GM19035 (cell line): ENCODE data around the gene PMEPA1.

Experiments used
- ATAC-seq: cut with Tn5 transposase; IDR thresholded peaks from one replicate; pipeline ENCODE4 v1.9.1; 2021; ENCODE audit not compliant: unreplicated experiment

PMEPA1 gene

GRCh38 chr20:57663241-57663640 is 46.6 kb downstream of the PMEPA1 start:
- ATAC-seq = no peak

DNA sequence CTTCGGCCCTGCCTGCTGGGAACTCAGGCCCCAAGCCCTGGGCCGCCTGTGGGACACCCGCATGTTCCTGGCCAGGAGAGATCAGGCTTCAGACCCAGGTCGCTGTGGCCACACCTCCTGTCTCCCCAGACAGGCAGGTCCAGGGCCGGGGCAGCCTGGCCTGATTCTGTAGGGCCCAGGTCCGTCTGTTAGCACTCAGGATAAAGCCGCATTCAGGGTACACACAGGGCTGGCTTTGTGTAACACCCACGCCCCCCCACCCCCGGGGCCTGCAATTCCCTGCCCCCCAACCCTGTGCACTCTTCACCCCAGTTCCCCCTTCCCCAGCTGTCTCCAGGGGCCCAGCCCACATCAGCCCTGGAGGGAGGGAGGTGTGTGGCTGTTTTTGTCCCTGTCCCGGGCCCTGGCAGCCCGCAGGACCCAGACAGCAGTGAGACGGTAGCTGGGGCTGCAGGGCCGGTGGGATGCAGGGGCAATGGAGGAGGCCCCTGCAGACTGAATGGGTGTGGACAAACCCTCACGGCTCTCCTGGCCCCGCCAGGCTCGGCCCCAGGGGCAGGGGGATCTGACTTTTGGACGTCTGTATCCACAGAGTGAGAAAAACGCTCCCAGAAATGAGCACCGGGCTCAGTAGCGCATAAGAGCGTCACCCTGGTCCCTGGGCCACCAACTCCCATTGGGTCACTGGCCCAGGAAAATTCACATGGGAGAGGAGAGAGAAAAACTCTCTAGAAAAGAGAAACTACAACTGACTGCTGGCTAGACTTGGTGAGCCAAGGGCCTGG is 47.2 kb downstream of the PMEPA1 start:
- ATAC-seq = no peak

DNA sequence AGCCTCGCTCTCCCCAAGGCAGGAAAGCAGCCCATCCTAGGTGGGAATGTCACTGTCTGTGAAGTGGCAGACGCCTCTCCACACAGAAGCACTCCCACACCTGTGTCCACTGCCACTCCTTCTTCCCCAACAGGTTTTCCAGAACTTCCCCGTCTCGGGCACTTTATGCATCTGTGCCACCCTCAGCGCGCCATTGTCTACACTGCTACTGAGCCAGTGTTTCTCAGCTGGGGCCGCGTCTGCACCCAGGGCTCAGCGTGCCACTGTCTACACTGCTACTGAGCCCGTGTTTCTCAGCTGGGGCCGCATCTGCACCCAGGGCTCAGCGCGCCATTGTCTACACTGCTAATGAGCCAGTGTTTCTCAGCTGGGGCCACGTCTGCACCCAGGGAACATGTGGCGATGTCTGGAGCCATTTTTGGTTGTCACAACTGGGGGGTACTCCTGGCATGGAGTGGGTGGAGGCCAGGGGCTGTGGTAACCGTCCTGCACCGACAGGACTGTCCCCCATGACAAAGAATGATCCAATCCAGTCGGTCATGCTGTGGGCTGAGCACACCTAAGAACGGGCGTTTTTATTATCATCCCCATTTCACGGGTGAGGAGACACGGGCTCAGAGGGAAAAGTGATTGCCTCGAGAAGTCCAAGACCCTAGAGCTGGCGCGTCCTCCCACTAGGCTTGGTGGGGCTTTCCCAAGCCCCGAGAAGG is 47.9 kb downstream of the PMEPA1 start:
- no peak for ATAC-seq

DNA sequence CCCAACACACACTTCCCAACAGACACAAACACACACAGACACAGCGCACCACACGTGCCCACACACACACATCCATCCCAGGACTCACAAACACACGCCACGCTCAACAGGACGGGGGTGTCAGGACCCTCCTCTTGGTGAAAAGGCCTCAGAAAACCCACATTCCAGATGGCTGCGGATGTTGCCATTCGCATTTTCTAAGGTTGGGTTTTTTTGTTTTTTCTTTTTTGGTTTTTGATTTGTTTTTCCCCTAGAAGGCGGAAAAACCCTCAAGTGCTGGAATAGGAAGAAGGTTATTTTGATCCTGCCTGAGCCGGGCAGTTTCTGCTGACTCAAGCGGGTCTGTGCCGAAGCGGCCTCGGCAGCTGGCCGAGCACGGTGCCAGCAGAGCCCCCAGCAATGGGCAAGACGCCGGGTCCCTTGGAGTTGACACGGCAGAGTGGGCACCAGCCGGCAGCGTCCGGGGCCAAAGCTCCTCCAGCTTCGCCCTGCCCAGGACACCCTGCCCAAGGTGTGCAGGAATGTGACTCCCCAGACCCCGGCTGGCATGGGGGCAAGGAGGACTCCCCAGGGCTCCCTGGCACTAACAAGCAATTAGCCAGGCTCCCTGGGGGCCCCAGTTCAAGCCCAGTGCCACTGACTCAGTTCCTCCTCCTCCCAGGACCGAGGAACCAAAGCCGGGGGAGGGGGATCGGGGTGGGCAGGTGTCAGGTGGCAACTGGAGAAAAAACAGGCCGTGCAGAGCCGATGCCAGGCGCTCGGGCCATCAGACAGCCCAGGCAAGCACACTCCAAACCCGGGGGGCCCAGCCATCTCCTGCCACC is 48.7 kb downstream of the PMEPA1 start:
- no peak for ATAC-seq

- ATAC-seq = no peak
Measured at GRCh38 chr20:57660181-57660921, 49.5 kb downstream of the PMEPA1 start.

DNA sequence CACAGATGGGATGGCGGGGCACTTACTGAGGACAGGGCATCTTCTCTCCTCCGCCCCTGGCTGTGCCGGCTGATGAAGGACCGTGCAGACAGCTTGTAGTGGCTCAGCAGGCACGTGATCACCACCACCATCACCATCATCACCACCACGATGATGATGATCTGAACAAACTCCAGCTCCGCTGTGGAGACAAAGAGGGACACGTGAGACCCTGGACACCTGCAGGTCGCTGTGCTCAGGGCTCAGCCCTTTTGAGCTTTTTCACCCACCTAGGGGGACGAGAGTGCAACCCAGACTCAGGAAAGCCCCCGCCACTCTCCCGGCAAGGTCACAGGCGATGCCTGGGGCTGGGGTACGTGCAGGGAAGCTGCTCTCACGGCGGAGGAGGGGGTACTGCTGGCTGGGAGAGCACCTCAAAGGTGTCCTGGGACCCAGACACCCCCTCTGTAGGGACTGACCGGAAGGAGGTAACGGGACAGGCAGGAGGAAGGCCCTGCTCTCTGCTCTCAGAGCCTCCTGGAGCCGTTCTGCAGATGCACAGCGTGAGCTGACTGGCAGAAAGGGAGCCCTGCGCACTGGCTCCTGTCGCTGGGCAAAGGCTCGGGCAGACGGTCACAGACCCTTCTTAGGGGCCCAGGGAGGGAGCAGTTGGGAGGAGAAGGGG is 50.2 kb downstream of the PMEPA1 start:
- no peak for ATAC-seq

DNA sequence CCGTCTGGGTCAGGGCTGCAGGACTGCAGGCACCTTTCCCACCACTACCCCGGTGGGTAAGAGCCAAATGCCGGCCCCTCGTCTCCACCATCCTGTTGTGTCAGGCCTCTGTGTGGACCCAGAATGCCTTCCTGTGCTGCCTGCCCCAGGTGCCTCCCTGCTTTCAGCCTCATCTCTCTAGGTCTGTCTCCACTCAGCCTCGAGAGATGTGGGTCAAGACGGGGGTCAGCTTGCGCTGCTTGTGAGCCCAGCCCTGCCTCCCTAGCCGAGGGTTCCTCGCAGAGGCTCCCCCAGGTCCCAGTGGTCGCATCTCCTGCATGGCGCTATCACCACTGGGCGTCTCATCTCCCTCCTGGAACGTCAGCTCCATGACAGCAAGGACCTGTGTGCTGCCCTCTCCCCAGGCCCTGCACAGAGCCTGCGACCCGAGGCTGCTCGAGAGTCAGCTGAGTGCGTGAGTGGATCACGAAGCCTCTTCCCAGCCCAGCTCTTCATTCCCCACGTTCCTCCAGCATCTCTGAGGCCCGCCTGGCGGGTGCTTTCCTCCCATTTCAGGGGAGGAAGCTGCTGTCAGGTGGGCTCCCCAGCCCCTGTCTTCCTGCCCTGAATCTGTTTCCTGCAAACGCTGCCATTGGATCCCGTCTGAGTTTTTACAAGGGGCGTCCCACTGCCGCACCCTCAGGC is 50.8 kb downstream of the PMEPA1 start:
- no peak for ATAC-seq

DNA sequence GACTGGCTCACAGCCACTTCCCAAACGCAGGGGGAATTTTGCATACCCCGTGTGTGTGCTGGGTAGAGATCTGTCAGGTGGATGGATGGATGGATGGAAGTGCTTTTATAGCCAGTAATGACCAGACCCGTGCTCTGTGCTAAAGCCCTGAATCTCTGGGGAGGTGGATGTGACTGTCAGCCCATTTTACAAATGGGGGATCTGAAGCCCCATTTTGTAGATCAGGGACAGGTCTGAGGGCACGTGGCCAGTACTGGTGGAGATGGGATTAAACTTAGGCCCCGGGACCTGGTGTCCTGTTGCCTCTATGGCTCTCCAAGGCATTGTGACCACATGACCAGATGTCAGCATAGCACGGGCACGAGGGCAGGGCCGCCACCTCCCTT is 51.4 kb downstream of the PMEPA1 start:
- no peak for ATAC-seq

DNA sequence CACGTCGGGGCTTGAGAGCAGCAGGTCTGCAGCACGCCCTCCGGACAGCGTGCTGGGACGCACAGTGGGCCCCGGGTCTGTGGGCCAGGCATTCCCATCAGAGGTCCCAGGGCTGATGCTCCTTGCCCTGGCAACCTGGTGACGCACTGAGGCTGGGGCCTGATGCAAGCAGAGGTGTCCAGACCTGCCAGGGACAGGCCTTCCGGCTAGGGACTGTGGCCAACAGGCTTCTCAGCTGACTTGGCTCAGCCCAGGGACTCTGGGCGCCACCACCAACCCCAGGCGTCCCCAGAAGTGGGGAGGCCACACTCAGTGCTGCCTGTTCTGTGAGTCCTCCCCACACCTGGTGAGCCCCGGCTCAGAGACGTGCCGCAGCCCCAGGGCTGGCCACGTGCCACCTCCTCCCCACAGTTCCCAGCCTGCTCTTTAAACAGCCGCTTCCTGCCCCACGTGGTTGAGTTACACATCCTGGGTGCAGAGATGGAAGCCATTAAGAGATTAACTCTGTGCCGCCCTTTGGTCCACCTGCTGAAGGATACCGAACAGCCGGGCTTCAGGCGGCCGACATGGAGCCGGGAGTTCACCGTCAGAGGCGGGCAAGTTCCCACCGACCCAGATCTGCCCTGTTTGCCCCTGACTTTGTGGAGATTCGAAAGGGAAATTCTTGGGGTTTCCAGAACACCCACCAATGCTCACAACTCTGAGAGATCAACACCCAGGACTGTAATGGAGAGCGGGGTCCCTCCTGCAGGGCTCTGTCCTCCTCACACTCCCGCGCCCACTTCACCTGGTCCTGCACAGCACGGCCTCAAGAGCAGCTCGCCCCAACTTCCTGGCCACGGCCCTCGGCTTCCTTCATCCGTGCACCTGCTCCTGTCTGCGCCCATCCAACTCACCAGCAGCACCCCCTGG is 52.0 kb downstream of the PMEPA1 start:
- ATAC-seq = no peak

- no peak for ATAC-seq
Measured at GRCh38 chr20:57656821-57657534, 52.8 kb downstream of the PMEPA1 start.

GRCh38 chr20:57656252-57656820 is 53.5 kb downstream of the PMEPA1 start:
- ATAC-seq = no peak

DNA sequence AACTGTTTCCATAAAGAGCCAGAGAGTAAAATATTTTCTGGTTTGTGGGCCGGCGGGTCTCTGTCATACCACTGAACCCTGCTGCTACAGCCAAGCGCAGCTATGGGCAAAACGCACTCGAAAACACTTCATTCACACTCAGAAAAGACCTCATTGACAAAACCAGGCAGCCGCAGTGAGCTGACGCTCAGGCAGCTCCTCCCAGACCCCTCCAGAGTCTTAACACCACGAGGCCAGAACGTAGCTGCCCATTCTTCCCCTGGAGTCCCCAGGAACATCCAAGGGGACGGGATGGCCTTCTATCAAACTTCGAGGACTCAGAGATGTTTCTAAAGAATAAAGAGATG is 54.0 kb downstream of the PMEPA1 start:
- no peak for ATAC-seq

DNA sequence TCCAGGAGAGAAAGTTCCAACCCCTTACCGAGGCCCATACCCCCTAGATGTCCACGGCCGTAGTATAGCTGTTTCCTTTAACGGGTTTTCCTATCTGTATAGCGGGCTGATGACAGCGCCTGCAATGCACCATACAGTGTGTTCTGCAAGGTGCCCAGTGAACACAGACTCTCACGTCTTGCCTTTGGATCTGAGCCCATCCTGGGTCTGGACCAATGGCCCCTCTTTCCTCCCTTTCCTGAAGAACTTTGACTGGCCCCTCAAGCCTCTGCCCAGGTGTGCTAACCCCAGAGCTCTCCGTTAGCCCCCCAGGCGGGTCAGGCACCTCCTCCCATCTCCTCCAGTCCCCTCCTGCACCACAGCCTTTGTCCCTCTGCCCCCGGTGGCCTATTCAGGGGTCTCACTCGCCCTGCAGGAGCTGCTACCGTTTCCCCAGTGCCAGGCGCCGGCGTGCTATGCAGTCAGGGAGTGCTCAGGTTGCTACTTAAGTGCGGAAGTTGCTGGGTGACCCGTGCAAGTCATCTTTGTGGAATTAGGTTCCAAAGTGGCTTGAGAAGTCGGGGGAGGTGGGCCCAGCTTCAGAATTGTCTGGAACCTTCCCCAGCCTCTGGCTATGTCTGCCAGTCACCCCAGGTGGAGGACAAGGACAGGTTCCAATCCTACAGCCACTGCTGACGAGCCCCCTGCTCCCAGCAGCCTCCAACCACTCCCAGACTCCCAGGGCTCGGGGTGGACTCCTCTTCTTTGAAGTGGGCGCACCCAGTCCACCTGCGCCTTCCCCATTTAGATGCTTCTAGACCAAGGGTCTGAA is 54.6 kb downstream of the PMEPA1 start:
- no peak for ATAC-seq

GRCh38 chr20:57654363-57654997 is 55.3 kb downstream of the PMEPA1 start:
- no peak for ATAC-seq

DNA sequence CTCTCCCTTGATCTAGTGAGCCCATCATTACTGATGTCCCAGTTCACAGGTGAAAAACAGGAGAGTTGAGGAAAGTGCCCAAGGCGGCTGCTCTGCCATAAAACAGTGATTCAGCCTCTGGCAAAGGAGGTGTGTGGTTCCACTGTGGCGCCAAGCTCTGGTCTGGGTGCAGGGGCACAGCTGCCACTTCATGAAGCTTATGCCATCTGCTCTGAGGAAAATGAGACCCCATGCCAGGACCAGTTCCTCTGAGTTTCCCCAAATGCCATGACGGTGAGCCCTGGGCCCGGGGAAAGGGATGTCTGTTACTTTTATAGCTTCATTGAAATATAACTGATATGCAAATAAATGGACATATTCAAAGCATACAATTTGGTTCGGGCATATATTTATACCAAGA is 55.9 kb downstream of the PMEPA1 start:
- no peak for ATAC-seq

GRCh38 chr20:57653546-57653900 is 56.3 kb downstream of the PMEPA1 start:
- ATAC-seq = no peak
